ENCODE results near the gene THRSP.

DNA sequence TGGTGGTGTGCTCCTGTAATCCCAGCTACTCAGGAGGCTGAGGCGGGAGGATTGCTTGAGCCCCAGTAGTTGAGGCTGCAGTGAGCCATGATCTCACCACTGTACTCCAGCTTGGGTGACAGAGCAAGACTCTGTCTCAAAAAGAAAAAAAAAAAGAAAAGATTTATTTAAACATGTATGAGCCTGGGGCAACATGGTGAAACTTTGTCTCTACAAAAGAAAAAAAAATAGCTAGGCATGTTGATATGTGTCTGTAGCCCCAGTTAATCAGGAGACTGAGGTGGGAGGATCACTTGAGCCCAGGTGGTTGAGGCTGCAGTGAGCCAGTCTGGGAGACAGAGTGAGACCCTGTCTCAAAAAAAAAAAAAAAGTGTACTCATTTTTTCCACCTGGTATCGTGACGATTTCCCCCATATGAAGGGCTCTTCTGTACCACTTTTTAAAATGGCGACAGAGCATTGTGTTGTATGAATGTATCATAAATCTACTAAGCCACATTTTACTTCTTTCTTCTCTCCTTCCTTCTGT lies 24.2 kb upstream of the THRSP start:
- TF ChIP-seq CTCF (IDR thresholded peaks at IDR 0.05) (no peak), SIN3A (IDR thresholded peaks at IDR 0.05; ENCODE audit: borderline replicate concordance, low read depth, low read length) (no peak), EP300 (IDR thresholded peaks at IDR 0.05; ENCODE audit: borderline replicate concordance in 1 of 2, low read depth in 1 of 2, low read length in 1 of 2) (no peak), POLR2AphosphoS5 (IDR thresholded peaks at IDR 0.05; ENCODE audit: low read depth, low read length) (no peak), GABPA (IDR thresholded peaks at IDR 0.05; ENCODE audit: low read depth) (no peak), TCF12 (IDR thresholded peaks at IDR 0.05) (no peak), RCOR1 (IDR thresholded peaks at IDR 0.05; ENCODE audit: low read length) (no peak), FOXJ3 (CRISPR knock-in tag; IDR thresholded peaks at IDR 0.05) (no peak)
- TF ChIP-seq, protein P1, sequence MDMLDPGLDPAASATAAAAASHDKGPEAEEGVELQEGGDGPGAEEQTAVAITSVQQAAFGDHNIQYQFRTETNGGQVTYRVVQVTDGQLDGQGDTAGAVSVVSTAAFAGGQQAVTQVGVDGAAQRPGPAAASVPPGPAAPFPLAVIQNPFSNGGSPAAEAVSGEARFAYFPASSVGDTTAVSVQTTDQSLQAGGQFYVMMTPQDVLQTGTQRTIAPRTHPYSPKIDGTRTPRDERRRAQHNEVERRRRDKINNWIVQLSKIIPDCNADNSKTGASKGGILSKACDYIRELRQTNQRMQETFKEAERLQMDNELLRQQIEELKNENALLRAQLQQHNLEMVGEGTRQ (IDR thresholded peaks at IDR 0.05; ENCODE audit: borderline replicate concordance, low read depth, low read length), result no peak

Data from SK-N-SH (cell line).